ENCODE data around the gene NFKBIL1. TPM values are rescaled to one million over a fixed set of nuclear protein-coding genes. Genes with fewer than 3 reads are reported as not detected.
"Not testable (repeated sequence)": the region's sequence is repeated elsewhere in the genome, so short reads cannot be mapped to it uniquely, and the experiment has no call there.

NFKBIL1 gene
- total RNA-seq, 1 experiment from 2014 or later, result 56.1 TPM

GRCh38 chr6:31532644-31533454 lies 14.6 kb upstream of the NFKBIL1 start:
- in situ Hi-C loops (cut with HindIII; ENCODE audit: low pct_unique_long_range_greater_than_20kb, low sequenced_read_pairs), result no loop called here
- no peak for DNase-seq (ENCODE audit: low read depth)

- in situ Hi-C loops (cut with HindIII; ENCODE audit: low pct_unique_long_range_greater_than_20kb, low sequenced_read_pairs), result no loop called here
- no peak for DNase-seq (ENCODE audit: low read depth)
Observed at GRCh38 chr6:31533455-31533841, 14.0 kb upstream of the NFKBIL1 start.

GRCh38 chr6:31534011-31534410 lies 13.4 kb upstream of the NFKBIL1 start:
- in situ Hi-C loops (cut with HindIII; ENCODE audit: low pct_unique_long_range_greater_than_20kb, low sequenced_read_pairs), result no loop called here
- DNase-seq (ENCODE audit: low read depth), result no peak

GRCh38 chr6:31534521-31535040 lies 12.8 kb upstream of the NFKBIL1 start:
- no peak for DNase-seq (ENCODE audit: low read depth)
- in situ Hi-C loops (cut with HindIII; ENCODE audit: low pct_unique_long_range_greater_than_20kb, low sequenced_read_pairs), result no loop called here

GRCh38 chr6:31535538-31536324 lies 11.7 kb upstream of the NFKBIL1 start:
- no peak for DNase-seq (ENCODE audit: low read depth)
- in situ Hi-C loops (cut with HindIII; ENCODE audit: low pct_unique_long_range_greater_than_20kb, low sequenced_read_pairs), result no loop called here

- in situ Hi-C loops (cut with HindIII; ENCODE audit: low pct_unique_long_range_greater_than_20kb, low sequenced_read_pairs), result no loop called here
- no peak for DNase-seq (ENCODE audit: low read depth)
Observed at GRCh38 chr6:31538805-31539400, 8.5 kb upstream of the NFKBIL1 start.

GRCh38 chr6:31540640-31541039 lies 6.8 kb upstream of the NFKBIL1 start:
- in situ Hi-C loops (cut with HindIII; ENCODE audit: low pct_unique_long_range_greater_than_20kb, low sequenced_read_pairs), result no loop called here
- no peak for DNase-seq (ENCODE audit: low read depth)

- in situ Hi-C loops (cut with HindIII; ENCODE audit: low pct_unique_long_range_greater_than_20kb, low sequenced_read_pairs), result no loop called here
- DNase-seq (ENCODE audit: low read depth), result peak; percentile 71
Observed at GRCh38 chr6:31541059-31541657, 6.2 kb upstream of the NFKBIL1 start.

- in situ Hi-C loops (cut with HindIII; ENCODE audit: low pct_unique_long_range_greater_than_20kb, low sequenced_read_pairs), result no loop called here
- peak; percentile 95 for DNase-seq (ENCODE audit: low read depth)
Observed at GRCh38 chr6:31541658-31542521, 5.5 kb upstream of the NFKBIL1 start, which contains the start of gene DDX39B. Gene DDX39B (minus strand): TSS chr6:31542003. CDS start chr6:31540532, 1,471 bp downstream.

GRCh38 chr6:31543639-31544038 lies 3.8 kb upstream of the NFKBIL1 start:
- in situ Hi-C loops (cut with HindIII; ENCODE audit: low pct_unique_long_range_greater_than_20kb, low sequenced_read_pairs), result no loop called here
- DNase-seq (ENCODE audit: low read depth), result no peak

- no peak for DNase-seq (ENCODE audit: low read depth)
- in situ Hi-C loops (cut with HindIII; ENCODE audit: low pct_unique_long_range_greater_than_20kb, low sequenced_read_pairs), result no loop called here
Observed at GRCh38 chr6:31544676-31545075, 2.7 kb upstream of the NFKBIL1 start.

- in situ Hi-C loops (cut with HindIII; ENCODE audit: low pct_unique_long_range_greater_than_20kb, low sequenced_read_pairs), result no loop called here
- no peak for DNase-seq (ENCODE audit: low read depth)
Observed at GRCh38 chr6:31545291-31545690, 2.1 kb upstream of the NFKBIL1 start.

GRCh38 chr6:31546339-31546957 lies 960 bp upstream of the NFKBIL1 start, which contains the start of gene ATP6V1G2:
Gene ATP6V1G2 (minus strand): TSS chr6:31546608. CDS start chr6:31546559, 49 bp downstream.
- DNase-seq (ENCODE audit: low read depth), result peak; percentile 91
- in situ Hi-C loops (cut with HindIII; ENCODE audit: low pct_unique_long_range_greater_than_20kb, low sequenced_read_pairs), result no loop called here

GRCh38 chr6:31547727-31548543 lies 527 bp downstream of the NFKBIL1 start:
- in situ Hi-C loops (cut with HindIII; ENCODE audit: low pct_unique_long_range_greater_than_20kb, low sequenced_read_pairs), result no loop called here
- DNase-seq (ENCODE audit: low read depth), result no peak

- no peak for DNase-seq (ENCODE audit: low read depth)
- in situ Hi-C loops (cut with HindIII; ENCODE audit: low pct_unique_long_range_greater_than_20kb, low sequenced_read_pairs), result no loop called here
Observed at GRCh38 chr6:31548544-31548873, 1.1 kb downstream of the NFKBIL1 start.

GRCh38 chr6:31551371-31551770 lies 4.0 kb downstream of the NFKBIL1 start:
- peak; percentile 39 for DNase-seq (ENCODE audit: low read depth)

More at GRCh38 chr6:31551371-31551770, 4.0 kb downstream of the NFKBIL1 start:
- in situ Hi-C loops (cut with HindIII; ENCODE audit: low pct_unique_long_range_greater_than_20kb, low sequenced_read_pairs), result not testable (repeated sequence)

All from Caki2 (cell line).